ENCODE results near the gene SPSB1.

The SPSB1 gene

DNA sequence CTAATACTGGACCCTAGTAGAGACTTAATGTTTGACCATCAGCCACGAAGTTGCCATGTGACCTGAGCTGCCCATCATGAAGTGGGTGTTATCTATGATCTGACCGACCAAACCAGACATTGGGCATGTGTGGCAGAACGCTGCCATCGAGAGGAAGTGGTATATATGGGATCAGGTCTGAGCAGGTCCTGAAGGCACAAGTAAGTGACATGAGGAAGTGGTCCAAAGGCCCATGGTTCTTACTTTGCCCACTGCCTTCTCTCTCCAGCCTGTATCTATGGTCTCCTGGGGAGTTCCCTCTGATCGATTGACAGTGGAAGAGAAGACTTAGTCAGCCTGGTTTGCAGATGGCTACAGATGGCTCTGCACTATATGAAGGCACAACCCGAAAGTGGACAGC is 7.9 kb downstream of the SPSB1 start:
- no peak for DNase-seq (ENCODE audit: low read depth in 2 of 2)

DNA sequence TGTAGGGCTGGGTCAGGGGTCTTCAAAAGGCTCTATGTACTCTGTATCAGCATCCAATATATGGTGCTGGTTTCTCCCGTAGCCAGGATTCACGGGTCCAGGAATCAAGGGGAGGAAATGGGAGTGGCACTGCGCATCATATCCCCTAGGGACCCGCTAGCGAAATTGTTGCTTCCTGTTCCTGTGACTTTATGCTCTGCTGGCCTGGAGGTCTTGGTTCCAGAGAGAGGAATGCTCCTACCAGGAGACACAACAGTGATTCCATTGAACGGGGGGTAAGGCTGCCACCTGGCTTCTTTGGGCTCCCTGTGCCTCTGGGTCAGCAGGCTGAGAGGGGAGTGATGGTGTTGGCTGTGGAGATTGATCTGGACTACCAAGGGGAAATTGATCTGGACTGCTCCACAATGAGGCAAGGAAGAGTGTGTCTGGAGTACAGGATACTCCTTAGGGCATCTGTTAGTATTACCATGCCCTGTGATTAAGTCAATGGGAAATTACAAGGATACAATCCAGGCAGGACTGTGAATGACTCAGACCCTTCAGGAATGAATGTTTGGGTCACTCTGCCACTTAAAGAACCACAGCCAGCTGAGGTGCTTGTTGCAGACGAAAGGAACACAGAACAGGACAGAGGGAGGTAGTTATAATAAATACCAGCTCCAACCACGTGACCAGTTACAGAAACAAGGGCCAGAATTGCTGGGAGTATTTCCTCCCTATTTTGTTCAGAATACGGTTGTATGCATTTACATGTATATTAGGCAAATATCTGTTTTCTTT is 10.2 kb downstream of the SPSB1 start:
- peak; percentile 84 for DNase-seq (ENCODE audit: low read depth in 2 of 2)

DNA sequence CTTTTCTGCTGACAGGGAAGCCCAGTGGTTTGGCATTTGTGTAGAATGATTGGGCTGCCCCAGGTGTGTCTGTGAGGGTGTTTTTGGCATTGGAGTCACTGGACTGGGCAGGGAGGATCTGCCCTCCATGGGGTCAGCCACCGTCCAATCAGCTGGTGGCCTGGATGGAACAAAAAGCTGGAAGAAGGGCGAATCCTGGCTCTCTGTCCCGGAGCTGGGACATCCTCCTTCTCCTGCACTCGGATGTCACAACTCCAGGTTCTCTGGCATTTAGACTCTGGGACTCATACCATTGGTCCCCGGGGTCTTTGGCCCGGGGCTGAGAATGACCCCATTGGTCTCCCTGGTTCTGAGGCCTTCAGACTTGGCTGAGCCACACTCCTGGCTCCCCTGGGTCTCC is 11.2 kb downstream of the SPSB1 start:
- DNase-seq (ENCODE audit: low read depth in 2 of 2) = no peak

DNA sequence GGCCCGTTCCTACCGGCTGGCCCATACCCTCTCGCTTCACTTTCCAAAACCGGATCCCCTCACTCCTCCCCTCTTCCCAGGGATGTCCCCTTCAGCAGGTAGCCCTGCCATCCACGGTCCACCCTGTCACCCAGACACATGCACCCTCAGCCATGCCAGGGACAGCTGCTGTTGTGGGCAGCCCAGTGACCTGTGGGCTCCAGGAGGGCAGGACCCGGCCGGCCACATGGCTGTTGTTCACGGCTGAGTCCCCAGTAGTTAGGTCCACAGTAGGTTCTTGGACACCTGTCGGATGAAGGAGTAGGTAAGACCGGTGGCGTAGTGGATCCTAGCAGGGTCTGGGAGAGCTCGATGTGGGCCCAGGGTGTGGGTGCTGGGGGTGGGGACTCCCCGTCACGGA is 12.5 kb downstream of the SPSB1 start:
- no peak for DNase-seq (ENCODE audit: low read depth in 2 of 2)

DNA sequence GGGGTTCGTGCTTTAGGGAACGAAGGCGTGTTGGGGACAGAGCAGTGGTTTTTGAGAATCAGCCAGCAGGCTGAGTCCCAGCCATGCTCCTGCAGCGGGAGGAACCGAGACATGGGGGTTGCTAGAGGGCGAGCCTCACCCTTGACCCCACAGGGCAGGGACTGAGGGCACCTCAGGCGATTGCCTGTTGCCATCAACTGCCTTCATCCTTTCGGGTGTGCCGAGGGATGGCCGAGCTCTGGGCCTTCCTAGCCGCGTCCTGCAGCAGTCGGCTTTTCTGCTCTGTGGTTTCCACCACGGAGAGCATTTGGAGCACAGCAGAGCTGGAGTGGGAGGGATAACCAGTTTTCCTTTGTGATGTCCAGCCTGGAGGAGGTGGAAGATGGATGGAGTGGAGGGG is 13.3 kb downstream of the SPSB1 start:
- DNase-seq (ENCODE audit: low read depth in 2 of 2) = no peak

DNA sequence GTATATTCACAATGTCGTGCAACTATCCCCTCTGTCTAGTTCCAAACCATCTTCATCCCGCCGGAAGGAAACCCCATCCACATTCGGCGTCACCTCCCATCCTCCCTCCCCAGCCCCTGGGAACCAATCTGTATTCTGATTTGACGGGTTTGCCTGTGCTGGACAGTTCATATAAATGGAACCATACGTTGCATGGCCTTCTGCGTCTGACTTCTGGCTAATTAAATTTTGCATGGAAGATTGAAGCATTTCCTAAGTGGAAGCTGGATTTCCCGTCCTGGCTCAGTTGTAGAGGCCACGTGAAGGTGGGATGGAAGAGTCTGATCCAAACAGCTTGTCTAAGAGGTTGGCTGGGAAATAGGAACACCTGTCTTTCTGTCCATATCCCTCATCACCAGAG is 14.6 kb downstream of the SPSB1 start:
- DNase-seq (ENCODE audit: low read depth in 2 of 2) = no peak

DNA sequence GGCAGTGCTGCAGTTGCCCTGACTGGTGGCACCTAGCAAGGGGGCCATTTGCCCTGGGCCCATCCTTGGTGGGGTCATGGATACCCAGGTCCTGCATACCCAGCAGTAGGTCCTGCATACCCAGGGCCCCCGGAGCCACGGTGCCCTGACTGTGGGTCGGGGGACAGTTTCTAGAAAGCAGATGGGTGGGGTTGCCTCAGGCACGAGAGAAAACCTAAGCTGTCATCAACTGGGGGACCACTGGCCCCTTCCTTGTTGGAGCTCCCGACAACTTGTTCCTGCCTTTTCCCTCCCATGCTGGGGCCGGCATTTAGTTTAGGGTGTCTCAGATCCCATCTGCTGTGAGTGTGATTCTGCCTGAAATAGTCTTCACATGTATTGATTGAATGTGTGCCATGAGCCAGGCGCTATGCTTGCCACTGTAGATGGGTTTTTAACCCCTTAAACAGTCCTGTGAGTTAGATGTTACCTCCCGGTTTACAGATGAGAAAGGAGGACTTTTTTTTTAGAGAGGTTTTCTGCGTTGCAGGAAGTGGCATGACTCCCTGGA is 15.6 kb downstream of the SPSB1 start:
- DNase-seq (ENCODE audit: low read depth in 2 of 2) = no peak

DNA sequence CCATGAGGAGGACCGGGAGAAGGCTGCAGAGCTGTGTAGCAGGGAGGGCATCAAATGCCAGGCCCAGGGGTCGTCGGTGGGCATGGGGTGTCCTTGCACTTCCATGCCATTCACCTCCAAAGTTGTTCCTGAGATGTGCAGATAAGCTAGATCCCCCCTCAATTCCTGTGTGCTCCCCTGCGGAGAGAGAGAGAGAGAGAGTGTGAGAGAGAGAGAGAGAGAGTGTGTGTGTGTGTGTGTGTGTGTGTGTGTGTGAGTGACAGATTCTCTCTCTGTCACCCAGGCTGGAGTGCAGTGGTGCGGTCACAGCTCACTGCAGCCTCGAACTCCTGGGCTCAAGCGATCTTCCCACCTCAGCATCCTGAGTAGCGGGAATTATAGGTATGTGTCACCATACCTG is 16.4 kb downstream of the SPSB1 start:
- DNase-seq (ENCODE audit: low read depth in 2 of 2) = no peak

DNA sequence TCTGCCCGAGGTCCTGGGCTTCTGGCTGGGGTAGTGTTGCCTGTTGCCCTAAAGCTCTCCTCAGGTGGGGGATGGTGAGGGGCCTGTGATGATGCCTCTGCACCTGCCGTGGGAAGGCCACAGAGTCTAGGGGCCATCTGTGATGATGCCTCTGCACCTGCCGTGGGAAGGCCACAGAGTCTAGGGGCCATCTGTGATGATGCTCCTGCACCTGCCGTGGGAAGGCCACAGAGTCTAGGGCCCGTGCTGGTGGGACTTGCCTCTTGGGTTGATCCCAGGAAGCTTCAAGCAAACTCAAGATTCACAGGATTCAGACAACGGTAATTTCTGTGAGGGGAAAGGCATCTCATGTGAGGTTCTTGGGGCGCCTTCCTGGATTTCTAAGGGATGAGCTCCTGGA is 17.3 kb downstream of the SPSB1 start:
- no peak for DNase-seq (ENCODE audit: low read depth in 2 of 2)

DNA sequence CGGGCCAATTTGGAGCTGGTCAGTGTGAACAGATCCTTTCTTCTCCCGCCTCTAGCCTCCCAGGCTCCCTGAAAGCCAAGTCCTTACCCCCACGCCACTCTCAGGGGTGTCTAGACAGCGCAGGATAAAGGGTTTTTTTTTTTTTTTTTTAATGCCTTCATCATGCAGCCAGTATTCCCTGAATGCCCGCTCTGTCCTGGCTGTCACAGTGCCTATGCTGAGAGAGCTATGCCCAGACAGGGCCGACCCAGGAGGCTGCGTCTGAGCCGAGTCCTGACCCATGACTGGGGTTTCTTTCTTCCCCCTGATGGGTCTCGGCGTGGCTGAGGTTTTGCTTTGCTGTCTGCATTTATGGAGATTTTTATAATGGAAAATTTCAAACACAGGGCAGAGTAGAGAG is 18.3 kb downstream of the SPSB1 start:
- no peak for DNase-seq (ENCODE audit: low read depth in 2 of 2)

DNA sequence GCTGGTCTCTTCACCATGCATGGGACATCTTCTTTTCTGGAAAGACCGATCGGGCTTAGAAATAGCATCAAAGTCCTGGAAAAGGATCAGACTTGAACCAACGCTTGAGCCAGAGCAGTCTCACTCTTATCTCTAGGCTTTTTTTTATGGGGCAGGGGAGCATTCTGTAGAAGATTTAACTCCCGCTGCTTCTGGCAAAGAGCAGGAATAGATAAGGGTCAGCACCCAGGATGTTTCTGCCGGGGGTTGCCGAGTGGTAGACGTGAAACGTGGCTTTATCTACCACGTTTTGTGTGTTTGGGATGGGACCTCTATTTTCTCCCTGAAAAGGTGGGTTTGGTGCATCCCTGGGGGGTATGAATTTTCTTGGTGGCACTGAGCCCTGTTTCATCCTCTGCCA is 18.8 kb downstream of the SPSB1 start:
- DNase-seq (ENCODE audit: low read depth in 2 of 2) = no peak

DNA sequence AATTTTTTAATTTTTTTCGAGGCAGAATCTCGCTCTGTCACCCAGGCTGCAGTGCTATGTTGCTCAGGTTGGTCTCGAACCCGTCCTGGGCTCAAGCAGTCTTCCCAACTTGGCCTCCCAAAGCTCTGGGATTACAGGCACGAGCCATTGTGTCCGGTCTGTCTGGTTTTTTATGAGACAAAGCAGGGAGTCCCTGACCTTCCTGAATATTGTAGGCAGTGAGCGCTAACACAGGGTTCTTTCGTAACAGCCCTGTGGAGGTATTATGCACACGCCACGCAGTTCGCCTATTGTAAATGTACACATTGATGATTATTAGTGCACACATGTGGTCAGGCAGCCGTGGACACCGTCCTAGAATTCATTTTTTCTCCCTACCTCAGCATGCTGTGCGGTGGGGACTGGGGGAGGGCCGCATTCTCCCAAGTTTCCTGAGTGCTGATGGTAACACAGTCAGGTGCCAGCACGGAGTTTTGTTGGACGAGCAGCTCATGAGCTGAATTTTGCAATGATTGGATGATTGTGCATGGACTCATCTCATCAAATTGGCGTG is 19.6 kb downstream of the SPSB1 start:
- DNase-seq (ENCODE audit: low read depth in 2 of 2) = no peak

DNA sequence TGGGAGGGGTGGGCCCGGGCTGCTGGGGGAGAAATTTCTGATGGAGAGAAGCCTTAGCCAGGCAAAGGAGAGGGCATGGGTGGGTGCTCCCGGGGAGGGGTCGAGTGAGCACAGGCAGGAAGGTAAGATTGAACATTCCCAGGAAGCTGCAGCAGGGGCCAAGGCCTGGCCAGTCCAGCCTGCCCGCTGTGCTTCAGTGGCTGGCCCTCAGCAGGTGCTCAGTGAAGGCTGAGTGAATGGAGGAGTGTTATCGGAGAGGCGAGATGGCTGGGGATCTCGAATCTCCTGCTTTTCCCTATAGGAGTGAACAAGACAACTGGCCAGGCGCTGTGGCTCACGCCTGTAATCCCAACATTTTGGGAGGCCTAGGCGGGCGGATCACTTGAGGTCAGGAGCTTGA is 20.9 kb downstream of the SPSB1 start:
- no peak for DNase-seq (ENCODE audit: low read depth in 2 of 2)

DNA sequence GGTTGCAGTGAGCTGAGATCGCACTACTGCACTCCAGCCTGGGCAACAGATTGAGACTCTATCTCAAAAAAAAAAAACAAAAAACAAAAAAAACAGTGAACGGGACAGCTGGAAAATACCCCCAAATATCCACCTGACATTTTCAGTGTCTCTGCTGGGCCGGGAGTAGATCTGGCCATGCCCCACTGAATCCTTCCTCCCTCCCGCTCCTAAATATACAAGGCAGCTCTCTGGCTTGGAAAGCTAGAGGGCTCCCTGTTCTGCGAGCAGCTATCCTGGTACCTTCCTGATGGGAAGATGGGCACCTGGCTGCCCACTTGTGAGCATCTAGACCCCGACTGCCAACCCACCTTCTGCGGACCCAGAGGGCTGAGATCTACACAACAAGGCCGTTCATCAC is 21.4 kb downstream of the SPSB1 start:
- no peak for DNase-seq (ENCODE audit: low read depth in 2 of 2)

DNA sequence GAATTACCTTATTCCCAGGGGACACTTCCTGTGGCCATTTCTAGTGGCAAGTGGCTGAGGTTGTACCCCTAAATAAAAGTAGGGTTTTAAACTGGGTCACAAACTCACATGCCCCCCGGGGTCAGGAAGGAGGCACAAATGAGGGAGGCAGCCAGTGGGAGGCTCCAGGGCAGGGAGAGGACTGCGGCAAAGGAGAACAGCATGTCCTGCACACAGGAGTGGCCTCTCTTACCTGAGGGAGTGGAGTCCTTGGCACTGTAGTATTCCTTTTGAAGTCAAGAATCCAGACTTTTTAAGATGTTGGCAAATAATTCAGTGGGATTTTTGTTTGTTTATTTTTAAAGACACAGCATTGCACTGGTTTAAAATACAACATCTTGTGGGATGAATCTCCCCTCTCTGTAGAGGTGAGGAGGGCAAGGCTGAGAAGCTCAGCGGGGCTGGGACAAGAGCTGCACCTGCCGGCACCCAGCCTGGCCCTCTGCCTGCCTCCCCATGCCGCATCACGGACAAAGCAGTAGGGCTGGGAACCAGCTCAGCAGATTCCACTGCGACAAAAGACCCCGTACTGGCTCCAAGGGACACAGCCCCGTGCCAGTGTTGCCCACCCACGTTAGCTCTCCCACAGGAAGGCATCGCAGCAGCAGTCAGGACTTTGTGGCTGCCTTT is 22.2 kb downstream of the SPSB1 start:
- DNase-seq (ENCODE audit: low read depth in 2 of 2) = no peak

DNA sequence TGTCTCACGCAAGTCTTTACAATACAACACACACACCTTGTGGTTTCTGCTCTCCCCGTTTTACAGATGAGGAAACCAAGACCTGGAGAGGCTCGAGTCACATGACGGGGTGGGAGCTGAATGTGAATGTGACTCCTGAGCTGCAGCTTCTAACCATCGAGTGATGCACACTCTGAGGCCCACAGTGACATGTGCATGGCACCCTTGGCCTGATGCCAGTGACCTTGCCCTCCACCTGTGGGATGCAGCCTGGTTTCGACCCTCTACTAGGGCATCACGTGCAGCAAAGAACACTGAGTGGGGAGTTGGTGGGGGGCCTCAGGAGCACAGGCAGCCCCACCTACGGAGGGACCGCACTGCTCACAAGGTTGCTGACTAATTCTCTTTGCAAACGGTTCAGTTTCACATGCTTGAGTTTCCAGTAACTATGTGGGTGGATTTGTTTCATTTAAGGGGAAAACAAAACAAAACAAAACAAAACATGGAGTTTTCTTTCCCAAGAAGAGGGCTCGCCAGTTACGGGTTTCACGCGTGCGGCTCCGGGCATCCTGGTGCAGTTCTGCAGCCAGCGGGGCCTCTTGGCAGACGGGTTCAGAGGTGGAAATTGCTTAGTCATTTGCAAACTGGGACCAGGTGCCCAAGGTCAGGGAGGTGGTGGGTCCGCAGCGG is 22.9 kb downstream of the SPSB1 start:
- DNase-seq (ENCODE audit: low read depth in 2 of 2) = no peak

DNA sequence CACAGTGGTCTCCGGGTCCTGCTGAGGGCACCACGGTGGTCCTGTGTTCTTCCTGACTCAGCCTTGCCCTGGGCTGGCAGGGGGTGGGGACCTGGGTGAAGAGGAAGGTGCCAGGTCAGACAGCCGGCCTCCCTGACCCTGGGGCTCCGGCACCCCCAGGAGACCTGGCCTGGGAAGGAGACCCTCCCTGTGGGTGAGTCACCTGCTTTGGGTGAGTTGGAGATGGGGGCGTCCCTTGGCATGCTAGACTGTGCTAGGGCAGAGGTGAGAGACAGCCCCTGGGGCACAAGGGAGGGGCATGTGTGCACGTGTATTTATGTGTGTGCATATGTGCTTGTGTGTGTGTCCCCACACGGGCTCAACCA is 23.4 kb downstream of the SPSB1 start:
- DNase-seq (ENCODE audit: low read depth in 2 of 2) = no peak

DNA sequence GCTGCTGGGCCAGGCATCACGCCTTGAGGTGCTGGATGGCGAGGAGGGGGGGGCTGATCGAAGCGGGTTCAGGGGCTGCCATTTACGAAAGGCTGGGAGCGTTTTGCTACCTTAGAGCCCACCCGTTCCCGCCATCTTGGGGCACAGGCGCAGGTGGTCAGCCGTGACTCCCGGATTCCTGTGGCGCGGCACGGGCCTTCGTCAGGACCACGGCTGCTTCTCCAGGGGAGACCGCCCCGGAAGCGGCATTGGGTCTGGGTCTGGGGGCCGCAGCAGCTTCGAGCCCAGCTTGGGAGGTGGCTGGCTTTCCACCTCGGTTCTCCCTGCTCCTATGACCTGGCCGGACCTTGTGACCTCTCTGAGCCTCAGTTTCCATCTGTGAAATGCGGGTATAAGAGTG is 23.8 kb downstream of the SPSB1 start:
- no peak for DNase-seq (ENCODE audit: low read depth in 2 of 2)

DNA sequence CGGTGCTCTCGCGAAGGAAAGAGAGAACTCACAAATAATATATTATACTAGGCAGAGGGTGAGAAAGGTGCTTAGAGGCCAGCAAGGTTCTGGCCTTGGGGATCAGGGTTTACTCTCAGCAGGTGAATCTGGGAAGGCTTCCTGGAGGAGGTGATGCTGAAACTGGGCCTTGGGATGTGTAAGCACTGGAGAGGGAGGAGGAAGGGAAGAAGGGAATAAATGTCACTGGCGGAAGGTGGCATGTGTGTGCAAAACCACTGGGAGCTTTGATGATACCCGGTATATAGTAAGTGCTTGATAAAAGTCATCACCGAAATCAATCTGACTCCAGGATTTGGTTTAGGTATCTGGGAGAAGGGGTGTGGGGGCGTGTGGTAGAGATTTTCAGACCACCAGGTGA is 24.4 kb downstream of the SPSB1 start:
- DNase-seq (ENCODE audit: low read depth in 2 of 2) = no peak

DNA sequence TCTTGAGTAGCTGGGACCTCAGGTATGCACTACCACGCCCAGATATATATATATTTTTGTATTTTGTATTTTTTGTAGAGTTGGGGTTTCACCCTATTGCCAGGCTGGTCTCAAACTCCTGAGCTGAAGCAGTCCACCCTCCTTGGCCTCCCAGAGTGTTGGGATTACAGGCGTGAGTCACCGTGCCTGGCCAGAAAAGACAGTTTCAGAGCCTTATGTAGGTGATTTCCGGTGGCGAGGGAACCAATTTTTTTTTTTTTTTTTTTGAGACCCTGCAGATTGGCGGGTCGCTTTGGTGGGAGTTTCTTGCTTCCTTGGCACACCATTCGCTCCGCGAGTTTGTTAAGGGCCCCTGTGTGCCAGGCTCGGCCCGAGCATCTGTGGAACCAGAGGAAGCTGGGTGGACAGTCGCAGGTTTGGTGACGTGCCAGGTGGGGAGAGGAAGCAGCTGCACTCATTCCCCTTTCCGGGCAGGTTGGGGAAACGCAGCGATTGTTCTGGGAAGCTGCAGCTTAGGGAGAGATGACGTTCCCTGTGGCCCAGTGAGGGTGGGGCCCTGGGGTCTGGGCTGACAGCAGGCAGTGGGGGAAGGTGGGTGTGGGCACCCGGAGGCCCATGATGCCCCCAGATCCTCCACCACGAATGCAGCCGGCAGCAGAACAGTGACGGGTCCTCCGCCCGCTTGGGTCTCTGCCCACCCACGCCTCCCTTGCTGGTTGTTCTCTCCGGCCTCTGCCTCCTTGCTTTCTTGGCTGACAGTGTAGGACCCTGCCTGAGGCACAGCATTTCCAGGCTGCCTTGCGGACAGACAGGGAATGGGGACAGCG is 25.1 kb downstream of the SPSB1 start:
- no peak for DNase-seq (ENCODE audit: low read depth in 2 of 2)

DNA sequence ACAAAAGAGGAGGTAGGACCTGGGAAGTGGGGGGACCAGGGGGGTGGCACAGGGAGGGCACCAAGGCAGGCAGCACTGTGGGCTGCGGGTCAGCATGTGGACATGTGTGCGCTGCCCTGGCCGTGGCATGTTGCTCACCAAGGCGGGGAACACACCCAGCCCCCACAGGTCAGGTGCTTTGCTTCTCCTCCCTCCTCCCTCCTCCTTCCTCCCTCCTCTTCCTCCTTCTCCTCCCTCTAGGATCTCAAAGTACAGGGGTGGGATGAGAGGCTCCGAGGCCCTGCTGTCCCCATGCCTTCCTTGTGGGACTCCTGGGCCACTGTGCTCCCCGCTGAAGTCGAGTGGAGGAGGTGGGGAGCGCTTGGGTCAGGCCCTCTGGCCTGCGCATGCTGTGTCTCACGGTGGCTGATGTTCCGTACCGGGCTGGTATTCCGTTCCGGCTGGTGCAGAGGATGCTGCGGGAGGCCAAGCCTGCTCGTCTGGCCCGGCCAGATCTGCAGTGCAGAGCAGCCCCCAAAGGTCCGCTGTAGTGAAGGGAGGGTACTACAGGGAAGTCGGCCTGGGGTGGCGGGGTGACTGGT is 26.6 kb downstream of the SPSB1 start:
- no peak for DNase-seq (ENCODE audit: low read depth in 2 of 2)
